ENCODE measurements around the gene CFAP119. TPM values are rescaled to one million over a fixed set of nuclear protein-coding genes. Genes with fewer than 3 reads are reported as not detected.

Gene CFAP119
- total and polyA plus RNA-seq, 9 of the 15 experiments (the other 6 are each of a cell fraction or from before 2014, with no cell fraction given), result 5.5 to 33.7 (median 9.6) TPM

GRCh38 chr16:30747799-30748633 is 13.8 kb downstream of the CFAP119 start, which contains the start of gene PHKG2 (continued):
- TF ChIP-seq TGIF2 (CRISPR knock-in tag; IDR thresholded peaks at IDR 0.05) (no peak), ARID2 (IDR thresholded peaks at IDR 0.05) (no peak), ZNF431 (CRISPR knock-in tag; IDR thresholded peaks at IDR 0.05) (no peak), ZNF408 (CRISPR knock-in tag; IDR thresholded peaks at IDR 0.05; ENCODE audit: low read depth) (no peak), ZBTB11 (CRISPR knock-in tag; IDR thresholded peaks at IDR 0.05) (peak in 1 of 3 experiments; percentile 69; a peak in 2 of 6 replicates), PML (IDR thresholded peaks at IDR 0.05; ENCODE audit: low read length) (peak; percentile 49; the same call in 1 of the 2 replicates), POLR2B (IDR thresholded peaks at IDR 0.05; ENCODE audit: low read depth, partially characterized antibody) (peak; percentile 67), ZNF232 (CRISPR knock-in tag; IDR thresholded peaks at IDR 0.05) (no peak), C11orf30 (IDR thresholded peaks at IDR 0.05; ENCODE audit: low read depth) (peak; percentile 84), FOSL1 (tag; conservative IDR thresholded peaks at IDR 0.05) (no peak), THRA (IDR thresholded peaks at IDR 0.05) (no peak), HCFC1 (IDR thresholded peaks at IDR 0.05; ENCODE audit: low read depth, low read length) (no peak), MCM7 (IDR thresholded peaks at IDR 0.05) (no peak), BDP1 (IDR thresholded peaks at IDR 0.05; ENCODE audit: insufficient read depth, insufficient read length) (no peak), SRSF7 (optimal IDR thresholded peaks at IDR 0.05; ENCODE audit: low read depth, low read length) (no peak)
- TF ChIP-seq, protein P1, sequence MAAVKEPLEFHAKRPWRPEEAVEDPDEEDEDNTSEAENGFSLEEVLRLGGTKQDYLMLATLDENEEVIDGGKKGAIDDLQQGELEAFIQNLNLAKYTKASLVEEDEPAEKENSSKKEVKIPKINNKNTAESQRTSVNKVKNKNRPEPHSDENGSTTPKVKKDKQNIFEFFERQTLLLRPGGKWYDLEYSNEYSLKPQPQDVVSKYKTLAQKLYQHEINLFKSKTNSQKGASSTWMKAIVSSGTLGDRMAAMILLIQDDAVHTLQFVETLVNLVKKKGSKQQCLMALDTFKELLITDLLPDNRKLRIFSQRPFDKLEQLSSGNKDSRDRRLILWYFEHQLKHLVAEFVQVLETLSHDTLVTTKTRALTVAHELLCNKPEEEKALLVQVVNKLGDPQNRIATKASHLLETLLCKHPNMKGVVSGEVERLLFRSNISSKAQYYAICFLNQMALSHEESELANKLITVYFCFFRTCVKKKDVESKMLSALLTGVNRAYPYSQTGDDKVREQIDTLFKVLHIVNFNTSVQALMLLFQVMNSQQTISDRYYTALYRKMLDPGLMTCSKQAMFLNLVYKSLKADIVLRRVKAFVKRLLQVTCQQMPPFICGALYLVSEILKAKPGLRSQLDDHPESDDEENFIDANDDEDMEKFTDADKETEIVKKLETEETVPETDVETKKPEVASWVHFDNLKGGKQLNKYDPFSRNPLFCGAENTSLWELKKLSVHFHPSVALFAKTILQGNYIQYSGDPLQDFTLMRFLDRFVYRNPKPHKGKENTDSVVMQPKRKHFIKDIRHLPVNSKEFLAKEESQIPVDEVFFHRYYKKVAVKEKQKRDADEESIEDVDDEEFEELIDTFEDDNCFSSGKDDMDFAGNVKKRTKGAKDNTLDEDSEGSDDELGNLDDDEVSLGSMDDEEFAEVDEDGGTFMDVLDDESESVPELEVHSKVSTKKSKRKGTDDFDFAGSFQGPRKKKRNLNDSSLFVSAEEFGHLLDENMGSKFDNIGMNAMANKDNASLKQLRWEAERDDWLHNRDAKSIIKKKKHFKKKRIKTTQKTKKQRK (IDR thresholded peaks at IDR 0.05; ENCODE audit: borderline replicate concordance, low read depth, low read length), result no peak

Measured in K562 (cell line).